Neural progenitor cell (in vitro differentiated cells): ENCODE data around the gene KCNQ1.

Experiments
- CTCF ChIP-seq: fragments of 200-600 bp; sonication (generic); IDR thresholded peaks from 2 replicates; pipeline ENCODE4 v1.5.1; 2017; ENCODE audit warnings: antibody characterized with exemption, mild to moderate bottlenecking
- EZH2 ChIP-seq: fragments of 200-600 bp; sonication (generic); IDR thresholded peaks from 2 replicates; pipeline ENCODE4 v1.6.1; 2017; ENCODE audit warnings: antibody characterized with exemption, mild to moderate bottlenecking, moderate library complexity
- EZH2phosphoT487 ChIP-seq: fragments of 200-600 bp; sonication (generic); IDR thresholded peaks from 2 replicates; pipeline ENCODE4 v1.6.1; 2017; ENCODE audit warnings: antibody characterized with exemption

GRCh38 chr11:2802389-2803185 is 357.8 kb downstream of the KCNQ1 start:
- TF ChIP-seq CTCF, result no peak
- no peak for TF ChIP-seq EZH2
- TF ChIP-seq EZH2phosphoT487, result no peak
